Progenitor cell of endocrine pancreas (in vitro differentiated cells): ENCODE results near the gene PLEKHD1. TPM values are rescaled to one million over a fixed set of nuclear protein-coding genes. Genes with fewer than 3 reads are reported as not detected.
"Not testable (repeated sequence)": the region's sequence is repeated elsewhere in the genome, so short reads cannot be mapped to it uniquely, and the experiment has no call there.

Experiments used
- DNase-seq: peaks from one replicate; pipeline ENCODE4 v3.0.0; 2021; ENCODE audit warnings: low spot score; ENCODE audit not compliant: unreplicated experiment
- H3K27ac Mint-ChIP-seq: 2 replicates; pipeline ENCODE4 v1.8.0; 2021; ENCODE audit warnings: mild to moderate bottlenecking, moderate library complexity, mixed read lengths
- H3K27me3 Mint-ChIP-seq: 2 replicates; pipeline ENCODE4 v1.8.0; 2021; ENCODE audit warnings: mixed read lengths
- H3K36me3 Mint-ChIP-seq: 2 replicates; pipeline ENCODE4 v1.8.0; 2022; ENCODE audit warnings: mixed read lengths; ENCODE audit not compliant: insufficient read depth
- H3K4me1 Mint-ChIP-seq: 2 replicates; pipeline ENCODE4 v1.8.0; 2021; ENCODE audit warnings: low read depth, mixed read lengths
- H3K4me3 Mint-ChIP-seq: 2 replicates; pipeline ENCODE4 v1.8.0; 2021; ENCODE audit warnings: low read depth, mild to moderate bottlenecking, moderate library complexity, mixed read lengths
- H3K9me3 Mint-ChIP-seq: 2 replicates; pipeline ENCODE4 v1.8.0; 2021; ENCODE audit warnings: low read depth, mixed read lengths
- total RNA-seq: library from RNA; stranded (reverse); gene quantifications from 2 replicates; pipeline ENCODE4 v1.2.1, GENCODE V29; 2021
- TF ChIP-seq, protein P1 (sequence below): fragments of 200-600 bp; sonication (generic); IDR thresholded peaks from one replicate; pipeline ENCODE4 v1.5.0; 2021; ENCODE audit warnings: antibody characterized with exemption, mild to moderate bottlenecking; ENCODE audit not compliant: unreplicated experiment

The PLEKHD1 gene
- total RNA-seq, 1 donor from 2014 or later, result 1.5 TPM

DNA sequence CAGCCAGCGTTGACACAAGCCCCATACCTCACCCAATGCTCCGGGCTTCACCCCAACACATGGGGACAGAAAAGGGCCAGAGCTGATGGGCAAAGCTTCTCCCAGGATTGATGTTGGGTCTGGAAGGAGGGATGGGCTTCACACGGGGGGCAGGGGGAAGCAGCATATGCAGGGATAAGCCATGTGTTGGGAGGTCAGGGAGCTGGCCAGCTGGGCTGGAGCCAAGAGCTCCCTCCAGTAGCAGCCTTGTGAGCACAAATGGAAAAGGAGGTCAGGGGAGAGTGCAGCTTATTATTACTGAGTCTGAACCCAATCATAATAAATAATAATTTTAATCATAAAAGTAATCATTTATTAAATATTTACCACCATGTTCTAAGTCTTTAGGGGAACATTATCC, 9.3 kb downstream of the PLEKHD1 start:
- Mint-ChIP-seq H3K36me3 (no peaks in the 10 kb centered on the region), H3K27me3 (peaks cover 14% of the 10 kb centered on the region), H3K4me1 (no peaks in the 10 kb centered on the region), H3K9me3 (no peaks in the 10 kb centered on the region), H3K4me3 (no peak overlapping the region), H3K27ac (no peak overlapping the region)
- no peak for DNase-seq
- TF ChIP-seq, protein P1, sequence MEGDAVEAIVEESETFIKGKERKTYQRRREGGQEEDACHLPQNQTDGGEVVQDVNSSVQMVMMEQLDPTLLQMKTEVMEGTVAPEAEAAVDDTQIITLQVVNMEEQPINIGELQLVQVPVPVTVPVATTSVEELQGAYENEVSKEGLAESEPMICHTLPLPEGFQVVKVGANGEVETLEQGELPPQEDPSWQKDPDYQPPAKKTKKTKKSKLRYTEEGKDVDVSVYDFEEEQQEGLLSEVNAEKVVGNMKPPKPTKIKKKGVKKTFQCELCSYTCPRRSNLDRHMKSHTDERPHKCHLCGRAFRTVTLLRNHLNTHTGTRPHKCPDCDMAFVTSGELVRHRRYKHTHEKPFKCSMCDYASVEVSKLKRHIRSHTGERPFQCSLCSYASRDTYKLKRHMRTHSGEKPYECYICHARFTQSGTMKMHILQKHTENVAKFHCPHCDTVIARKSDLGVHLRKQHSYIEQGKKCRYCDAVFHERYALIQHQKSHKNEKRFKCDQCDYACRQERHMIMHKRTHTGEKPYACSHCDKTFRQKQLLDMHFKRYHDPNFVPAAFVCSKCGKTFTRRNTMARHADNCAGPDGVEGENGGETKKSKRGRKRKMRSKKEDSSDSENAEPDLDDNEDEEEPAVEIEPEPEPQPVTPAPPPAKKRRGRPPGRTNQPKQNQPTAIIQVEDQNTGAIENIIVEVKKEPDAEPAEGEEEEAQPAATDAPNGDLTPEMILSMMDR, result no peak

DNA sequence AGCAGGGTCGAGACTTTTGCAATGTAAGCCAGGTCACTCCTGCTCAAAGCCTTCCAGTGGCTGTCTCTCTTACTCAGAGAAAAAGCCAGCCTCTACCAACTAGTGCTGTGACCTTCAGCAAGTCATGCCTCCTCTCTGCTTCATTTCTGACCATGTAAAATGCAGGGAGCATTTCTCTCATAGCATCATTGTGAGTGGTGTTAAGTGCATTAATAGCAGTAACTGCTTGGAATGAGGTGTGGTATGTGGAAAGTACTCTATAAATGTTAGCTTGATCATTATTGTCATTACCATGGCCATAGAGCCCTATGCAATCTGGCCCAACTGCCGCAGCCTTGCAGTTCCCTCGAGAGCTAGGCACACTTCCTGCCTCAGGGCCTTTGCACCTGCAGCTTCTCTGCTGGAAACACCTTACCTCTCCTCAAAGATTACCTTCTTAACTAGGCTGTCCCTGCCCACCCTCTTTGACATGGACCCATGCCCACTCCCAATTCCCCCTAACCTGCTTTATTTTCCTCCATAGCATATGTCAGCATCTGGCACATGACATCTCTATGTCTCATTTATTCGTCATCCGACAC, 10.9 kb downstream of the PLEKHD1 start:
- TF ChIP-seq, protein P1, result no peak
- Mint-ChIP-seq H3K27me3 (peaks cover 9% of the 10 kb centered on the region), H3K4me3 (no peak overlapping the region), H3K9me3 (no peaks in the 10 kb centered on the region), H3K36me3 (no peaks in the 10 kb centered on the region), H3K4me1 (no peaks in the 10 kb centered on the region), H3K27ac (no peak overlapping the region)
- DNase-seq, result no peak

- not testable (repeated sequence) for H3K36me3 Mint-ChIP-seq, H3K9me3 Mint-ChIP-seq, H3K4me1 Mint-ChIP-seq, H3K4me3 Mint-ChIP-seq, H3K27ac Mint-ChIP-seq, DNase-seq
- peaks cover 16% of the 10 kb centered on the region for H3K27me3 Mint-ChIP-seq
Observed at GRCh38 chr14:69497866-69498265, 13.3 kb downstream of the PLEKHD1 start.

- H3K36me3 Mint-ChIP-seq, H3K9me3 Mint-ChIP-seq, H3K4me1 Mint-ChIP-seq, DNase-seq, H3K4me3 Mint-ChIP-seq: not testable (repeated sequence)
- Mint-ChIP-seq H3K27ac (peak overlapping the region; percentile 80), H3K27me3 (peaks cover 17% of the 10 kb centered on the region)
Observed at GRCh38 chr14:69498286-69498685, 13.8 kb downstream of the PLEKHD1 start.

DNA sequence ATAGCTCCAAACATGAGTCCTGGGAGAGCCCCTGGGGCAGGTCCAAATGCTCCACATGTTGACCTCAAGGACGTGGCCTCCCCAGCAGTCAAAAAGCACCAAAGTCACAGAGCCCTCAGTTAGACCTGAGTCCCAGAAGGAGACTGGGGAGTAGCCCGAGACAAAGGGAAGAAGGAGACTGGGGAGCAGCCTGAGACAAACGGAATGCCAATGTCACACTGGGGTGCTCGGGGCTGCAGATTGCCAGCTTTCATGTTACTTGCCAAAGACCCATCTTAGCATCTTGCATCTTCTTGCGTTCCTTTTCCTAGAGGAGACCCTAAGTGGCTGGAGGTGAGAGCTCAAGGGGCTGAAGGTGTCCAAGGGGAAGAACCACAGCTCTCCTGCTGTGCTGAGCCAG, 14.9 kb downstream of the PLEKHD1 start:
- H3K27me3 Mint-ChIP-seq, result peaks cover 17% of the 10 kb centered on the region
- H3K4me3 Mint-ChIP-seq, result no peak overlapping the region
- no peaks in the 10 kb centered on the region for H3K4me1 Mint-ChIP-seq
- no peaks in the 10 kb centered on the region for H3K36me3 Mint-ChIP-seq
- TF ChIP-seq, protein P1, result no peak
- DNase-seq, result no peak
- H3K27ac Mint-ChIP-seq, result no peak overlapping the region
- H3K9me3 Mint-ChIP-seq, result no peaks in the 10 kb centered on the region

- no peak overlapping the region for H3K27ac Mint-ChIP-seq
- no peaks in the 10 kb centered on the region for H3K36me3 Mint-ChIP-seq
- H3K27me3 Mint-ChIP-seq, result peaks cover 17% of the 10 kb centered on the region
- no peak for DNase-seq
- no peaks in the 10 kb centered on the region for H3K9me3 Mint-ChIP-seq
- no peak overlapping the region for H3K4me3 Mint-ChIP-seq
- no peaks in the 10 kb centered on the region for H3K4me1 Mint-ChIP-seq
- TF ChIP-seq, protein P1, result no peak
Observed at GRCh38 chr14:69500096-69500495, 15.6 kb downstream of the PLEKHD1 start.
